ENCODE measurements around the gene XRRA1.
"Not testable (repeated sequence)": the region's sequence is repeated elsewhere in the genome, so short reads cannot be mapped to it uniquely, and the experiment has no call there.

The XRRA1 gene, protein sequence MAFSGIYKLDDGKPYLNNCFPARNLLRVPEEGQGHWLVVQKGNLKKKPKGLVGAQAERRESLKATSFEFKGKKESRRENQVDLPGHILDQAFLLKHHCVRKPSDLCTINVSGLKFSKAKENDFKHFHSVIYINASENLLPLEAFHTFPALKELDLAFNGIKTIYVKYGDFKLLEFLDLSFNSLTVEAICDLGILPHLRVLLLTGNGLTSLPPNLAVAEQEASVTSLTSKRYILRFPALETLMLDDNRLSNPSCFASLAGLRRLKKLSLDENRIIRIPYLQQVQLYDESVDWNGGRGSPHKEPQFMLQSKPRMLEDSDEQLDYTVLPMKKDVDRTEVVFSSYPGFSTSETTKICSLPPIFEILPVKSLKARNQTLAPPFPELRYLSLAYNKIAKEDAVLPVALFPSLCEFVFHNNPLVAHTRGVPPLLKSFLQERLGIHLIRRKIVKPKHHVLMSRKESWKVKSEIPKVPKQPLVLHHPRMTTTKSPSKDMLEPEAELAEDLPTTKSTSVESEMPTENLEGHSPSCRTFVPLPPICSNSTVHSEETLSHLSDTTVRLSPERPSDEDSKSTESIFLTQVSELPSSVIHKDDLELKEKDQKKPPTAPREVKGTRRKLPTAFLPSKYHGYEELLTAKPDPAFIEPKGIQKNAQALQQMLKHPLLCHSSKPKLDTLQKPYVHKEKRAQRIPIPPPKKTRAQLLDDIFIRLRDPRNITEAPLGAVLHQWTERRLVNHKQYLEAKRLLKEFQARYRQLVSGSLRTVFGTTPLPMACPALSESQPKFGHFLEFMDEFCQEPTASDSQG

DNA sequence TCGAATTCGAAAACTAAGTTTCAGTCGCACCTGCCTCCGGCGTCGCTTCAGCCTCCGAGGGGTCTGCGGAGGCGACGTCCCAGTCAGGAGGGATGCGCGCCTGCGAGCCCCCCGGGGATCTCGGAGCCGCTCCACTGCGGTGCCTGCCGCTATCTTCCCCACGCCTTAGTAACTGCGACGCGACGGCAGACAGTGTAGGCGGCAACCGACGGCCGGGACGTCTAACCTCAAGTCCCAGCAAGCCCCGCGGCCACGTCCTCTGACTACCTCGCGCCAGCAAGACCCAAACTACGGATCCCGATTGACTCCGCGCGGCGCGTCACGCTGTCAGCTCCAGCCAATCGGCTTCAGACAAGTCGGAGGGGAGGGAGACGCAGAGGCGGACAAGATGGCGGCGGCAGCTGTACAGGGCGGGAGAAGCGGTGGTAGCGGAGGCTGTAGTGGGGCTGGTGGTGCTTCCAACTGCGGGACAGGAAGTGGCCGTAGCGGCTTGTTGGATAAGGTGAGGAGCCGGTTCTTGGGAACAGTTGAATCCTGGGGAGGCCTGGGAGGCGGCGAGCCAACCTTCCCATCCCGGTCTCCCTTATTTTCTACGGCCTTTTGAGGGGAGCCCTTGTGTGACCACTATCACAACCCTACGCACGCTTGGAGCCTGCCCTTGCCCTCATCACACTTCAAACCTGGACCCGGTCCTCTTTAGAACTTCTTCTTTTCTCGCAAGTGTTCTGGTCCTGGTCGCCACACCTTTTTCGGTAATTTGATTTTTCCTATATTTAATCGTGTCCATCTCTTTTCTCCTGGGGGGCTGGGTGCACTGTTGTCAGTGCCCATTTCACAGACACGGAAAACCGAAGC, at the start of gene XRRA1, which contains the start of gene SPCS2:
Gene XRRA1 (minus strand): TSS at position 194 of the 855 bp plus-strand sequence. CDS start 8,213 bp downstream, outside the sequence.
Gene SPCS2 (plus strand): TSS at position 369 of the 855 bp plus-strand sequence. CDS start 20 bp downstream, at position 389.
- peak within 1 kb of the TSS; percentile 66 for H3K27ac ChIP-seq
- TF ChIP-seq ZFX (IDR thresholded peaks at IDR 0.05; ENCODE audit: borderline replicate concordance): no peak
- TF ChIP-seq, protein P1, sequence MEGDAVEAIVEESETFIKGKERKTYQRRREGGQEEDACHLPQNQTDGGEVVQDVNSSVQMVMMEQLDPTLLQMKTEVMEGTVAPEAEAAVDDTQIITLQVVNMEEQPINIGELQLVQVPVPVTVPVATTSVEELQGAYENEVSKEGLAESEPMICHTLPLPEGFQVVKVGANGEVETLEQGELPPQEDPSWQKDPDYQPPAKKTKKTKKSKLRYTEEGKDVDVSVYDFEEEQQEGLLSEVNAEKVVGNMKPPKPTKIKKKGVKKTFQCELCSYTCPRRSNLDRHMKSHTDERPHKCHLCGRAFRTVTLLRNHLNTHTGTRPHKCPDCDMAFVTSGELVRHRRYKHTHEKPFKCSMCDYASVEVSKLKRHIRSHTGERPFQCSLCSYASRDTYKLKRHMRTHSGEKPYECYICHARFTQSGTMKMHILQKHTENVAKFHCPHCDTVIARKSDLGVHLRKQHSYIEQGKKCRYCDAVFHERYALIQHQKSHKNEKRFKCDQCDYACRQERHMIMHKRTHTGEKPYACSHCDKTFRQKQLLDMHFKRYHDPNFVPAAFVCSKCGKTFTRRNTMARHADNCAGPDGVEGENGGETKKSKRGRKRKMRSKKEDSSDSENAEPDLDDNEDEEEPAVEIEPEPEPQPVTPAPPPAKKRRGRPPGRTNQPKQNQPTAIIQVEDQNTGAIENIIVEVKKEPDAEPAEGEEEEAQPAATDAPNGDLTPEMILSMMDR (IDR thresholded peaks at IDR 0.05): no peak

DNA sequence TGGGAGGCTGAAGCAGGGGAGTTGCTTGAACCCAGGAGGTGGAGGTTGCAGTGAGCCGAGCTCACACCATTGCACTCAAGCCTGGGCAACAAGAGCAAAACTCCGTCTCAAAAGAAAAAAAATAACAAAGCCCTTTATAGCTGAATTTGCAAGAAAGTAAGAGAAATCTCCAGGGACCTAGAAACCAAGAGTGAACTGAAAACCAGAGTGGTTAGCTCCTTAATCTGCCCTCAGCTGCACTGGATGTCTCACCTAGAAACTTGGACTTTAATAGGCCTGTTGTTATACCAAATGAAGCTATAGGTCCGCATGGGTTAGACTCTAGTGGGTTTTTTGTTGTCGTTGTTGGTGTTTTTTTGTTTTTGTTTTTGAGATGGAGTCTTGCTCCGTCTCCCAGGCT, 44.0 kb upstream of the XRRA1 start:
- TF ChIP-seq, protein P1 (IDR thresholded peaks at IDR 0.05): no peak
- no peak for TF ChIP-seq ZFX (IDR thresholded peaks at IDR 0.05; ENCODE audit: borderline replicate concordance)
- H3K27ac ChIP-seq: no peak overlapping the region

DNA sequence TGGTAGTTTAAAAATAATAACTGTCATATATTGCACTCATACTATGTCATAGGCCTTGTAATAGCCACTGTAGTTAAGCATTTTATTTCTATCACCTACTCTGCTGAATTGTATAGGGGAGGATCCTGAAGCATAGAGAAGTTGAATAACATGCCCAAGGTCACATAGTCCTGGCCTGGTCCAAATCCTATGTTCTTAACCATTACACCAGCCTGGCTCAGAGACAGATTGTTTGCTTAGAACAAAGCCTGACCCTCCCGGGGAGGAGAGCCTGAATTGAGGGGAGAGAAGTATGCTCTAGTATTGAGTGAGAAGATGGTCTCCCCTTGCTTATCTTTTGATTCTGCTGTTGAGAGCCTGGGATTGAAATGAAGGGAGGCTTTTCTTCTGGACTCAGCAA, 42.0 kb upstream of the XRRA1 start:
- TF ChIP-seq ZFX (IDR thresholded peaks at IDR 0.05; ENCODE audit: borderline replicate concordance): no peak
- TF ChIP-seq, protein P1 (IDR thresholded peaks at IDR 0.05): no peak
- no peak overlapping the region for H3K27ac ChIP-seq

DNA sequence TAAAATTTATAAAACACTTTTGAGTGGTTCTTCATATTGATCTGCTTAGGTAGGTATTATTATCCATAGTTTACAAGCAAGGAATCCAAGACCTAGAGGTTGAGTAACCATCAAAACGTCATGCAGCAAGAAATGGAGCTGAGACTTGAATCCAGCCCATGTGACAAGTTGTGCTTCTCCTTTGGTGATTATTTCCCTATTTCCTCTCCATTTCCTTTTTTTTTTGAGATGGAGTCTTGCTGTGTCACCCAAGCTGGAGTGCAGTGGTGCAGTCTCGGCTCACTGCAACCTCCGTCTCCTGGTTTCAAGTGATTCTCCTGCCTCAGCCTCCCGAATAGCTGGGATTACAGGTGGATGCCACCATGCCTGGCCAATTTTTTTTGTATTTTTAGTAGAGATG, 41.3 kb upstream of the XRRA1 start:
- not testable (repeated sequence) for H3K27ac ChIP-seq

DNA sequence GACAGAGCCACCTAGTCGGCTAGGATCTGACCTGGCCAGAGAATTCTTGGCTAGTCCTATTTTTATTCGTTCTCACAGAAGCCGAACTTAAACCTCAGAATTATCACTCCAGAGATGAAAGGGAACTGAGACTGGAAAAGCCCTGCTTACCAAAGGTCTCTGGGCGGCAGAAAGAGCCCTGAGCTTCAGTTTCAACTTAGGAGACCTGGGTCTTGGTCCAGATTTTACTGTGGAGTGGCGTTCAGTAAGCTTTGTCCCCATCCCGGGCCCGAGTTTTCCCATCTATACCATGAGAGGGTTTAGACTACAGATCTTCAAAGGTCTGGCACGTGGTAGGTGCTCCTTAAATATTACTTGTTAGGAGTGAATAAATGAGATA, 40.4 kb upstream of the XRRA1 start:
- TF ChIP-seq, protein P1 (IDR thresholded peaks at IDR 0.05): no peak
- TF ChIP-seq ZFX (IDR thresholded peaks at IDR 0.05; ENCODE audit: borderline replicate concordance): no peak
- peak overlapping the region; percentile 68 for H3K27ac ChIP-seq

DNA sequence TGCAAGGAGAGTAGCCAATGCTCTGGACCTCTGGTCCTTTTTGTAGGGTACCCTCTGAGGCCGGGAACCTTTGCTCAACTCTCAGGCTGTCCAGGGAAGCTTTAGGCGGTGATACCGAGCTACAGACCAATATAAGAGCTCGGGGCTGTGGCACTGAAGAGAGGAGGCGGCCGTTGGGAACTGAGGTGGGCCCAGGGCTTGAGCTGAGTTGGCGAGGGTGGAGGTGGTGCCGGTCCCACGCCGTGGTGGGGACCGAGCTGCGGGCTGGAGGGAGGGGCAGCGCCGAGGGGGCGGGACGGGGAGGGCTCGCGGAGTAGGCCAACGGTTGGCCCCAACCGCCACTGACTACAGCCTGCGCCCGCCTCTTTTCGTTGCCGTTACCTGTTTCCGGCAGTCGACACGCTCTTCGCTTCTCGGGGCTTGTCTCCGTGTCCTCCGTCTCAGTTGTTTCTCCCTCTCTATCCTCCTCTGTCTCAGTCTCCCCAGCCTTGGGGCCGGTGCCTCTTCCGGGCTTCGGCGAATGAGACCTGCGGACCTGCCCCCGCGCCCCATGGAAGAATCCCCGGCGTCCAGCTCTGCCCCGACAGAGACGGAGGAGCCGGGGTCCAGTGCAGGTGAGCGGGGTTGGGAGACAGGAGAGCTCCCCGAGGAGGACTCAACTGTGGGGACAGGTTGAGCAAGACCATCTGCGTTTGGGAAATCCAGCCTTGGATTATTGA, 39.8 kb upstream of the XRRA1 start, which contains the start of gene NEU3:
Gene NEU3 (plus strand): TSS at position 393 of the 719 bp plus-strand sequence. CDS start 128 bp downstream, at position 521.
- TF ChIP-seq, protein P1 (IDR thresholded peaks at IDR 0.05): no peak
- TF ChIP-seq ZFX (IDR thresholded peaks at IDR 0.05; ENCODE audit: borderline replicate concordance): no peak
- H3K27ac ChIP-seq: peak within 1 kb of the TSS; percentile 68

Data from 22Rv1 (cell line).